HG02759 (cell line): ENCODE data around the gene YES1.
"Not testable (repeated sequence)": the region's sequence is repeated elsewhere in the genome, so short reads cannot be mapped to it uniquely, and the experiment has no call there.

ENCODE experiments used
- ATAC-seq: cut with Tn5 transposase; IDR thresholded peaks from one replicate; pipeline ENCODE4 v1.9.1; 2021; ENCODE audit warnings: mild to moderate bottlenecking, moderate library complexity; ENCODE audit not compliant: unreplicated experiment

Gene YES1

DNA sequence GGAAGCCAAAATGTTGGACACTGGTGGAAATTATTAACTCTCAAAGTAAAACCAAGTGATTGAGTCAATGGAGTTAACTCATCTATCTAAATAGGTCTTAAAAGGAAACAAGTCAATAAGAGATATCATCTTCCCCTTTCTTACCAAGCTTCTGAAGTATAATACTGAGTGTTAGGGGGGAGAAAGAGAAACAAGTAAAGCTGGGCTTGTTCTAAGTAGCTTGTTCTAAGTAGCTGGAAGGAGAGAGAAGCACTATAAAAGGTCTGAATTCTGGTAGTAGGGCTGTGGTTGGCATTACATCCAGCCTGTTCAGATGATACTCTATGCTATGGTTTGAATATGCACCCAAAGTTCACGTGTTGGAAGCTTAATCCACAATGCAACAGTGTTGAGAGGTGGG is 26.8 kb downstream of the YES1 start:
- ATAC-seq: no peak

DNA sequence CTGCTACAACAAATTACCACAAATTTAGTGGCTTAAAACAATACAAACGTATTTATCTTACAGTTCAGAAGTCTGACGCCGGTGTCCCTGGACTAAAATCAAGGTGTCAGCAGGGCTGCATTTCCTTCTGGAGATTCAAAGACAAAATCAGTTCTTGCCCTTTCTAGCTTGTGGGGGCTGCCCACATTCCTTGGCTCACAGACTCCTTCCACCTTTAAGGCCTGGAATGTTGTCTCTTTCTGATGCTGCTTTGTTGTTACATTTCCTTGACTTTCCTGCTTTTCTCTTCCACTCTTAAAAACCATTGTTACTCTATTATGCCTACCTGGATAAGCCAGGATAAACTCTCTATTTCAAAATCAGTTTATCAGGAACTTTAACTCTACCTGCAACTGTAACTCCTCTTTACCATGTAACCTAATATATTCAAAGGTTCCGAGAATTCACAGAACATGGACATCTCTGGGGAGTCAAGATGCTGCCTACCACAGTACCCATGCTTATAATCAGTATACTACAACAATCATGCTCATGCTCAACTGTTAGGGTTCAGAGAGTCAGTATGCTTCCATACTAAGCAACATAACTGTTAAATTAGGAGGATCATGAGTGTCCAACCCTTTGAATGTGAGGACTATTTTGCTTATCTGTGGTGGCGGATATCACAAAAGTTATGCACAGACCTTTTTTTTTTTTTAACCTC is 27.4 kb downstream of the YES1 start:
- ATAC-seq: no peak

DNA sequence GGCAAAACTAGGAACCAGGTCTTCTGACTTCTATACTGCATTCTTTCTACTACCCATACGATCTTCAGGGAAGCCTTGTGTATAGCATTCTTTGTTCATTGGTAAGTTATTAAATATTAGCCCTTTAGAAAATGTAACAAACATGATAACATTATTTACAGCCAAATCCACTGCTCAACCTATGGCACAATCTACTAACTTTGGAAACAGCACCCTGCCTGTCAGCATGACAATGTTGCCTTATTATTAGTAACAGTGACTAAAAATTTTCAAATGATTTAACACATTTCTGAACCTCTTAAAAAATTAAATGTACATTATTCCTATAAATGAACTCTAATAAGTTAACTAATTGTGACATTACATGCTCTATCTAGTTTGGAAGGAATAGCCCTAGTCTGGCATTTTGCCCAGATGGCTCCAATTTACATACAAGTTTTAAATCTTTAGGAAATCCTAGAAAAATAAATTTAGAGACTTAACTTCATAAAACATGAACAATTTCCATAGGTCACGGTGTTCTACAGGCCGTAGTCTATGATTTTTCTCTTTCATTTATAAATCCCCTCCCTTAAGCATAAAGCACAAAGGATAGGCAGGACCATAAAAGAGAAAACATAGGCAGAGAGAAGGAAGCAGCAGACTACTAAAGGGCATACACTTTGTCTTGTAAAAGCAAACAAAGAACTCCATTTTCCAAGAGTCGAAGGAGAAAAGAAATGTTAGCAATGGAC is 33.7 kb downstream of the YES1 start:
- ATAC-seq: no peak

DNA sequence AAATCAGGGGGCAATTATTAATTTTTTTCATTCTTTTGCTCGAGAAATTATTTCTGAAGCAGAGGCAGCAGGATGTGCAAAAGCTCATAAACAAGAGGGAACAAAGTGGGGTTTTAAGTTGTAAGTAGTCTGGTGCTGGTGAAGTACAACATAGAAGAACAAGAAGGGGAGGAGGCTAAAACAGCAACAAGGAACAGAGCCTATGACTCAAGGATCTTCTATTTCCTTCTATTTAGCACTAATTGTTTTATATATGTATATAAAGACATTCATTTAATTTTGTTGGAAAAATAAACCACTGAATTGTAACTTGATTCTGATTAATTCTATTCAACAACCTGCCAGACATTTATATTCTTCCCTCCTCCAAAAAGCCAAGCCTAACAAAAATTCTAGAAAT is 35.0 kb downstream of the YES1 start:
- ATAC-seq: no peak

DNA sequence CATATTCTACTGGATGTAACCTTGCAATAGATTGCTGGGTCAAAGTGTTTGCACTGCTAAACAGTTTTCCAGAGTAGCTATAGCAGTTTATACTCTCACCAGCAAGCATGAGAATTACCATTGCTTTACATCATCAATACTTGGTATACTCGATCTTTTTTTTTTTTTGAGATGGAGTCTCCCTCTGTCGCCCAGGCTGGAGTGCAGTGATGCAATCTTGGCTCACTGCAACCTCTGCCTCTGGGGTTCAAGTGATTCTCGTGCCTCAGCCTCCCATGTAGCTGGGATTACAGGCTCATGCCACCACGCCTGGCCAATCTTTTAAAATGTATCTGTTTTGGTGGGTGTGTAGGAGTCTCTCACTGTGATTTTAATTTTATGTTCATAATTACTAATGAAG is 36.0 kb downstream of the YES1 start:
- ATAC-seq: not testable (repeated sequence)

DNA sequence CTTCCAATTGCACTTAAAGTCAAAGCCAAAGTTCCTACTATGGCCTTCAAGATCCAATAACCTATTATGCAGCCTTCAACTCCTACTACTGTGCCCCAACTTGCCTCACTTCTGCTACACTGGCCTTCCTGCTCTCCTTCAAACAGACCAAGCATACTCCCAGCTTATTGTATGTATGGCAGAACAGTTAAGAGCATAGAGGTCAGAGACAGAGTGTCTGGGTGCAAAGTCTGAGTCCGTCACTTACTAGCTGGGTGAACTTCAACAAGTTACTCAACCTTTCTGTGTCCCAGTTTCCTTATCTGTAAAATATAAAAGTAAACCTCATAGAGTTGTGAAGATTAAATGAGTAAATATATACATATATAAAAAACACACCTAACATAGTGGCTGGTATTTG is 37.2 kb downstream of the YES1 start:
- no peak for ATAC-seq

DNA sequence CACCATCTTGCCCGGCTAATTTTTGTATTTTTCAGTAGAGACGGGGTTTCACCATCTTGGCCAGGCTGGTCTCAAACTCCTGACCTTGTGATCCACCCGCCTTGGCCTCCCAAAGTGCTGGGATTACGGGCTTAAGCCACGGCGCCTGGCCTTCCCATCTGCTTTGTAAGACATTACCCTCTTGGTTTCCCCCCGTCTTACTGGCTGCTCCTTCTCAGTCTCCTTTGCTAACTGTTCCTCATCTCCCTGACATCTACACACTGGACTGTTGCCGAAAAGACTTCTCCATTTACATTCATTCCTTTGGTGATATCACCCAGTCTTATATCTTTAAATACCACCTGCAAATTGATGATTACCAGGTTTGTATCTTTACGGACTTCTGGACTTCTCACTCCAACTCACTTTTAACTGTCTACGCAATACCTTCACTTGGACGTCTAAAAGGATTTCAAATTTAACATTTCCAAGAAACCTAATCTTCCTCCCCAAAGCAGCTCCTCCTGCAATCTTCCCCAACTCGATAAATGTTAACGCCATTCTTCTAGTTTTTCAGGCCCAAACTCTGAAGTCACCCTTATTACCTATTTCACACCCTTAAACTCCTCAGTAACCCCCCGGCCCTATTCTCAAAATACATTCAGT is 37.9 kb downstream of the YES1 start:
- no peak for ATAC-seq

DNA sequence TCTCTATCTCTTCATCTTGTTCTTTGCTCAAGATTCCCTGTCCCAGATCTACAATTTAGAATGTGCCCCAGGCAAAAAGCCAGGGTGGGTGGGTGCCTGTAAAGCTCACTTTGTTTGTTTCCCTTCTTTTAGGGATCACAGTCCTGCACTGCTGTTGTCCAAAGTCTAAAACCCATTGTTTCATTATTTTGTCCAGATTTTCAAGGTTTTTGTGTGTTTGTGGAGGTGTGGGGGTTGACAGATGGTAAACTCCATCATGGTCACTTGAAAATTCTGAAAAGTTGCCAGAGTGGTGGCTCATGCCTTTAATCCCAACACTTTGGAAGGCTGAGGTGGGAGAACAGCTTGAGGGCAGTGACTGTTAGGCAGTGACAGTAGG is 41.5 kb downstream of the YES1 start:
- no peak for ATAC-seq

DNA sequence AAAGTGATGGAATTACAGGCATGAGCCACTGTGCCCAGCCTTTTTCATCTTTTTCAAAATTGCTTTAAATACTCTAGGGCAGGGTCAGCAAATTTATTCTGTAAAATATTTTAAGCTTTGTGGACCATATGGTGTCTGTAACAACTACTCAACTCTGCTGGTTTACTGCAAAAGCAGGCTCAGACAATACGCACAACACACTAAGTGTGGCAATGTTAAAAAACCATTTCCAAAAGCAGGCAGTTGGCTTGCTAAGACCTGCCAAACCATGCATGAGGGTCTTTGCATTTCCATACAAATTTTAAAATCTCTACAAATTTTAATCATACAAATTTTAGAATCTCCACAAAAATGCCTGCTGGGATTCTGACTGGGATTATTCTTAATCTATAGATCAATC is 44.1 kb downstream of the YES1 start:
- ATAC-seq: no peak

DNA sequence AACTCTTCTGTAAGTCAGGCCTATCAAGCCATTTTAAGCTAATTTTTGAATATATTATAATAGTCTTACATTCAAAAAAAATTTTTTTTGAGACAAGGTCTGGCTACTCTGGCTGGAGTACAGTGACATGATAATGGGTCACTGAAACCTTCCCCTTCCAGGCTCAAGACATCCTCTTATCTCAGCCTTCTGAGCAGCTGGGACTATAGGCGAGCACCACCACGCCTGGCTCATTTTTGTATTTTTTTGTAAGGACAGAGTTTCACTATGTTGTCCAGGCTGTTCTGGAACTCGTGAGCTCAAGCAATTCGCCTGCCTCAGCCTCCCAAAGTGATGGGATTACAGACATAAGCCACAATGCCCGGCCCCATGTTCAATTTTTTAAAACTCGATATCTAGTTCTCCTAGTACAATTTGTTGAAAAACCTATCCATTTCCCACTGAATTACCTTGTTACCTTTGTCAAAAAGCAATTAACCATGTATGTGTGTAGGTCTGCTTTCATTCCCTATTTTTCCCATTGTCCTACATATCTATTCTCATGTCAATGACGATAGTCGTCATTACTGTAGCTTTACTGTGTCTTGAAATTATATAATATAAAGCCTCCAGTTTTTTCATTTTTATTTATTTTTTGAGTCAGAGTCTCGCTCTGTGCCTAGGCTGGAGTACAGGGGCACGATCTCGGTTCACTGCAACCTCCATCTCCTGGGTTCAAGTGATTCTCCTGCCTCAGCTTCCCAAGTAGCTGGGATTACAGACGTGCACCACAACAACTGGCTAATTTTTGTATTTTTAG is 44.8 kb downstream of the YES1 start:
- ATAC-seq: no peak

DNA sequence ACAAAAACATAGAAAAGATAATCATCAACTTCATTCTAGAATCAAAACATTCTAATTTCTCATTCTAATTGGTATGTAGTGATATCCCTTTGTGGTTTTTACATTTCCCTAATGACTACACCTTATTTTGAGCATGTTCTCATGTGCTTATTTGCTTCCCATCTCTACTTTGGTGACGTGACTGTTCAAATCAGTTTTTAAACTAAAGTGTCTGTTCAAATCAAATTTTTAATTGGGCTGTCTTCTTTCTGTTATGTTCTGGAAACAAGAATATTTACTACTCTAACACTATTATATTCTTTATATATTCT is 45.5 kb downstream of the YES1 start:
- no peak for ATAC-seq

DNA sequence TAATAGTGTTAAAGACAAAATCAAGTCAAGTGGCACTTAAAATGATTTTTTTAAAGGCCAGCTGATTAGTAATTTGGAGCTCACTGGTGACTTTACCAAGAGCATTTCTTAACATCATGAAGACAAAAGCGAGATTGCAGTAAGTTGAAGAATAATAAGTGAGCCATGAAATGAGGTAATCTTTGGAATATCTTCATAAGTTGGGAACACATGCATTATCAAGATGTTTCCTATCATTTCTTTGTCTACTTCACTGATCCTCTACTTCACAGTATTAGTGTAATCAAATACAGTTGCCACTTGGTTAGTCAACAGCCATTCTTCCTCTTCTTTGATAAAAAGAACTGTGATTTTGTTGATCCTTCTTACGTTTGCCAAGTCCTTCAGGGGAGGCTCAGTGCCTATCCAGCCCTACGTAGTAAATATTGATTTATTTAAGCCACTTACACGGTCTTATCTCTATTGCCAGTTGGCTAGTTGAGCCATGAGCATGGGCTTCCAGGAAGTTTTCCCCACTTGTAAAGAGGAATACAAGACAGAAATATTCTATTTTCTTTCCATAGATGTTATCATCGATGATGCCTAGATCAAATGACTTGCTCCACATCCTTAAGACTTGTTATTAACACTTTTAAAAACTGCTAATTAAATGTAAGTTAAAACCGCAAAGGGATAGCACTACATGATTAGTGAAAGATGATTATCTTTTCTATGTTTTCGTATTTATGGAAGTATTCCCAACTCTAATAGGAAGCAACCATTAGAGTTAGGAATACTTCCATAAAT is 46.1 kb downstream of the YES1 start:
- no peak for ATAC-seq

DNA sequence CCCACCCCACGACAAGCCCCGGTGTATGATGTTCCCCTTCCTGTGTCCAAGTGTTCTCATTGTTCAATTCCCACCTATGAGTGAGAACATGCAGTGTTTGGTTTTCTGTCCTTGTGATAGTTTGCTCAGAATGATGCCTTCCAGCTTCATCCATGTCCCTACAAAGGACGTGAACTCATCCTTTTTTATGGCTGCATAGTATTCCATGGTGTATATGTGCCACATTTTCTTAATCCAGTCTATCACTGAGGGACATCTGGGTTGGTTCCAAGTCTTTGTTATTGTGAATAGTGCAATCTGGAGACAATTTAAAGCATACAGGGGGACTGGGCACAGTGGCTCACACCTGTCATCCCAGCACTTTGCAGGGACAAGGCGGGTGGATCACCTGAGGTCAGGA is 52.2 kb downstream of the YES1 start:
- ATAC-seq: not testable (repeated sequence)

DNA sequence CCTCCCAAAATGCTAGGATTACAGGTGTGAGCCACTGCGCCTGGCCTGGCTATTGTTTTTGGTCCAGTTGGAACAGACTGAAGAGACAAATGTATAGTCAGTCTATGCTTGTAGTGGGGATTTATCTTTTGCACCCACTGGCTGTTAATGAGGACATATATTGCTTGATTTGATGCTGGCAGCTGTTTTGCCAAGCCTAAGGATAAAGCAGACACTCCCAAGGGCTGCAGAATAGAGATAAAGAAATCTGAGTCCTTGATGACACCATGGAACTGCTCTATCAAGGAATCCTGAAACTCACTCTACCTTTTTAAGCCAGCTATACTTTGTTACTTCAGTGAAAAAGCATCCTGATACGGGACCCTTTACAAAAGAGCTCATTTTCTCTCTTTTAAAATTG is 56.5 kb downstream of the YES1 start:
- ATAC-seq: no peak

DNA sequence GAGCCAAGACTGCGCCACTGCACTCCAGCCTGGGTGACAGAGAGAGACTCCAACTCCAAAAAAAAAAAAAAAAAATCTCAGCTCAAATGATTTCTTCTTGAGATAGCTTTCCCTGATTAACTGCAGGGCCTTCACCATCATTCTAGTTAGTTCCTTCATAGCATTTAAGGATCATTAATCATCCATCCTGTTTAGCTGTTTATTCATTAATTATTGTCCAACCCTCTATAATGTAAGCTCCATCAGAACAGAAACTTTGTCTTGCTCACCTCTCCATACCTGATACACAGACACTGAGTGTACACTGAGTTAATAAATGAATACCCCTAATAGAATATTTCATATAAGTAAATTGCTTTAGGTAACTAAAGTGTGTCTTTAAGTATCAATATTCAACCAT is 57.4 kb downstream of the YES1 start:
- no peak for ATAC-seq

DNA sequence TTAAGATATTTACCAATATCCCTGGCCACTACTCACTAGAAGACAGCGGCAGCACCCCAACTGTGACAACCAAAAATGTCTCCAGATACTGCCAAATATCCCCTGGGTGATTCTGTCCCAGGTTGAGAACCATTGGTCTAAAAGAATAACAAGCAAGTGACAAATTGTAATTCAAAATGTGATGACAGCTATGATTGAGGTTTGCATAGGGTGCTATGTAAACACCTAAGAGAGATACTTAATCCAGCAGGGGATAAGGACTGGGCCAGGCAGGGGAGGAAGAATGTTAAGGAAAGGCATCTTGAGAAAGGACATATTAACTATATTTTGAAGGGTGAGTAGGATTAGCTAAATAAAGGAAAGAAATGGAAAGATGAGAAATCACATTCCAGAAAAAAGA is 61.6 kb downstream of the YES1 start:
- no peak for ATAC-seq

DNA sequence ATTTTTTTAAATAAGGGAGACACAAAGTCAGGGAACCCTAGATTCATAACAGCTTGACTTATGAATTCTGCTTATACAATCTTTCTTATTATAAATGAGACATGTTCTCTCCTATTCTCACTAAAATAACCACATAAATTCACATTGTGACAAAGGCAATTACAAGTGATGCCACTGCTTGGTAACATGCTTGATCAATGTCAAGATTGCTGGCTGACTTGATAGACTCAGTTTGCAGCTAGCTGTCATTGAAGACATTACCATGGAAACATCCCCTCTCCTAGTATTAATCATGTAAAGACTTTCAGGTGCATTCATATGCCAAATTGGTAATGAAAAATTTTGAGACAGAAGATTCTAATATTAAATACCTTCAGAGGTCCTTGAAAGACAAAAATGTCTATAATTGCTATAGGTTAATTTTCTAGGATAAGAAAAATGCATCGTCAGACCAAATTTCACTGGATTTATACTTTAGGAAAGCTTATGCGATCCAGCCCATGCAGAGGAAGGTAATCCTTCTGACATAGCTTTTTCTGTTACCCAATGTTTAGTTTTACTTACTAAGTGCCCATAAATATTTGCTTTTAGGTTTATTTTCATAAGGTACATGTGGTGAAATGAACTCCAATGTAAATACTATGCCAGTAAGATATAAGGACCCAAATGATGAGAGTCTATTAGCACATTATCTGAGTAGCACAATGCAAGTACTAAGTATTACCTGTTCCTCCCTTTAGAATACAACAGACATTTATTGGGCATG is 67.0 kb downstream of the YES1 start:
- ATAC-seq: no peak

DNA sequence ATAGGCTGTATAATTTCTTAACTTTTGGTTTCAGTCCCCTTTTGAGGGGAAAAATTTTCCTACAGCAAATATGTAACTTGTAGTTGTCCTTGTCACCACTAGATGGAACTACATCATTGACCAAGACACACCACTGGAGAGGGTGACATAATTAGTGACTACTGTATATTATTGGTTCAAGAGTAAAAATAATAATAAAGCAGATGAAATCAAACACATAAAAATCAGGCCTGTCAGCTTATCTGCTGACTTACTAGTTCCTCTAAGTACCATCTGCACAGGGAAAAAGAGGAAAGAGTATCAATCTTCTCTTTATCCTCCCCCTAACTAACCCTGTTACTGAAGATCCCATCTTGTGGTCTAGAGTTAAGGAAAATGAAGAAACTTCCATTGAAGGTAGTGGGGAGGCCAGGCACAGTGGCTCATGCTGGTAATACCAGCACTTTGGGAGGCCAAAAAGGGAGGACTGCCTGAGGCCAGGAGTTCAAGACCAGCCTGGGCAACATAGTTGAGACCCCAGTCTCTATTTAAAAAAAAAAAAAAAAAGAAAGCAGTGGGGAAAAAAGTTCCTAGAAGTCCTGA is 70.0 kb downstream of the YES1 start:
- ATAC-seq: peak; percentile 86

DNA sequence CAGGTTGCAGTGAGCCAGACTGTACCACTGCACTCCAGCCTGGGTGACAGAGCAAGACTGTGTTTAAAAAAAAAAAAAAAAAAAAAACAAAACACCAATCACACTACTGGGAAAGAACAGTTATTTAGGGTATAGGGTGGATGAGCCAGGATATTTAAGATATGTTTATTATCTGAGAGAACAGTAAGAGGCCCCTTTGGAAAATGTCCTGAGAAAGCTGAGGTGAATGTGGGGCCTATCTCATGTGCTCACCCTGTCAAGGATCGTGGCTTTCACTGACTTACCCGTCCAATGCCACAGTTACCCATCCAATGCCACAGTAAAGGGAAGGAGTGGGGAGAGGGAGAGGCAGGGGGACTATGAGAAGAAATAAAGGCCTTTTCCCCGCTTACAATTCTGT is 79.7 kb downstream of the YES1 start:
- ATAC-seq: no peak

DNA sequence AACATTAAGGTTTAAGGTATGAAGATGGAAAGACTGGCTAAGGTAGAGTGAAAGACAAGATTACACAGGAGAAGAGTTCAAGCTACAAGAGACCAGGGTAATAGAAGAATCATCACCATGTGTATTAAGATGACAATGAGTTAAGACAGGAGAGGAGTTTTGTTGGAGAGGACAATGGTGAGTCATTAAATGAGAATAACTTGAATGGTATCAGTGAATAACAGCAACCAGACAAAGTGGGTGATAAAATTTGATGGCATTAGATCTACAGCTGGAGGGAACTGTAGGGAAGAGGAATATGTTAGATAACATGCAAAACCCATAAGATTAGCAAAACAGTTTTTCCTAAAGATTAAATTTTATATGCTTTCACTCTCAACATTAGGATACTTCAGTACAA is 80.9 kb downstream of the YES1 start:
- no peak for ATAC-seq
